HG03439 (cell line): ENCODE measurements around the gene CCDC43.
"Not testable (repeated sequence)": the region's sequence is repeated elsewhere in the genome, so short reads cannot be mapped to it uniquely, and the experiment has no call there.

Experiments used
- ATAC-seq: cut with Tn5 transposase; IDR thresholded peaks from one replicate; pipeline ENCODE4 v1.9.1; 2021; ENCODE audit warnings: mild to moderate bottlenecking, moderate library complexity; ENCODE audit not compliant: unreplicated experiment

CCDC43 gene

GRCh38 chr17:44672479-44673093 lies 17.0 kb downstream of the CCDC43 start:
- no peak for ATAC-seq

- ATAC-seq = no peak
Observed at GRCh38 chr17:44666006-44666405, 23.6 kb downstream of the CCDC43 start.

- no peak for ATAC-seq
Observed at GRCh38 chr17:44664867-44665266, 24.7 kb downstream of the CCDC43 start.

GRCh38 chr17:44663095-44663494 lies 26.5 kb downstream of the CCDC43 start:
- no peak for ATAC-seq

GRCh38 chr17:44661835-44662234 lies 27.7 kb downstream of the CCDC43 start:
- no peak for ATAC-seq

- no peak for ATAC-seq
Observed at GRCh38 chr17:44655983-44656710, 33.4 kb downstream of the CCDC43 start, which contains the start of gene MEIOC. Gene MEIOC, plus strand, starts transcription at chr17:44656468. Its CDS starts 146 bp downstream, at chr17:44656614.

- no peak for ATAC-seq
Observed at GRCh38 chr17:44653954-44654353, 35.6 kb downstream of the CCDC43 start.

GRCh38 chr17:44653384-44653783 lies 36.2 kb downstream of the CCDC43 start:
- no peak for ATAC-seq

- ATAC-seq = no peak
Observed at GRCh38 chr17:44652727-44653126, 36.8 kb downstream of the CCDC43 start.

GRCh38 chr17:44651228-44651627 lies 38.3 kb downstream of the CCDC43 start:
- ATAC-seq = no peak

GRCh38 chr17:44648963-44649362 lies 40.6 kb downstream of the CCDC43 start:
- ATAC-seq = no peak

- ATAC-seq = no peak
Observed at GRCh38 chr17:44647736-44648135, 41.8 kb downstream of the CCDC43 start.

- no peak for ATAC-seq
Observed at GRCh38 chr17:44646280-44646679, 43.3 kb downstream of the CCDC43 start.

GRCh38 chr17:44645341-44645740 lies 44.2 kb downstream of the CCDC43 start:
- ATAC-seq = no peak

- no peak for ATAC-seq
Observed at GRCh38 chr17:44642834-44643233, 46.7 kb downstream of the CCDC43 start.

- ATAC-seq = no peak
Observed at GRCh38 chr17:44637066-44637465, 52.5 kb downstream of the CCDC43 start.

- ATAC-seq = no peak
Observed at GRCh38 chr17:44636562-44636961, 53.0 kb downstream of the CCDC43 start.

- ATAC-seq = not testable (repeated sequence)
Observed at GRCh38 chr17:44634401-44634800, 55.2 kb downstream of the CCDC43 start.

GRCh38 chr17:44633998-44634397 lies 55.6 kb downstream of the CCDC43 start:
- no peak for ATAC-seq

- ATAC-seq = no peak
Observed at GRCh38 chr17:44630703-44631102, 58.9 kb downstream of the CCDC43 start.

GRCh38 chr17:44629314-44629713 lies 60.3 kb downstream of the CCDC43 start:
- no peak for ATAC-seq
